Left colon (tissue), 2 donors: ENCODE measurements around the gene YIF1B. TPM values are rescaled to one million over a fixed set of nuclear protein-coding genes. Genes with fewer than 3 reads are reported as not detected.
"Not testable (repeated sequence)": the region's sequence is repeated elsewhere in the genome, so short reads cannot be mapped to it uniquely, and the experiment has no call there.

Experiments
- ATAC-seq: fragments of 200-7000 bp; cut with Tn5 transposase; one replicate; pipeline ENCODE4 v1.9.1; 2020; ENCODE audit warnings: mild to moderate bottlenecking, moderate library complexity
- DNase-seq, 2 donors: peaks; one replicate each; pipeline ENCODE4 v3.0.0-alpha.2; 2020
- intact Hi-C, 2 donors: fragments of 100-400 bp; cut with DNase I in 1 of 2; cut with micrococcal nuclease in 1 of 2; formaldehyde crosslinking; loops; one replicate each; pipeline versions ENCODE4 v1.11.2 to v1.14.0; 2022; cut with DNase I, micrococcal nuclease
- total RNA-seq, 2 donors: library from RNA; stranded (reverse); fragmentation: NEBNext Ultra II Directional; extraction: Animal tissue kit (Norgen Biotek cat#: 25700); gene quantifications; one replicate each; pipeline ENCODE4 v1.2.1, GENCODE V29; 2021
- donor health status: DM: no; HTN: no; CAD: no.
- donor health status: DM: yes; HTN: yes; CAD: no.

Gene YIF1B
- total RNA-seq, 2 donors from 2014 or later, result 24.1 to 27.6 TPM

DNA sequence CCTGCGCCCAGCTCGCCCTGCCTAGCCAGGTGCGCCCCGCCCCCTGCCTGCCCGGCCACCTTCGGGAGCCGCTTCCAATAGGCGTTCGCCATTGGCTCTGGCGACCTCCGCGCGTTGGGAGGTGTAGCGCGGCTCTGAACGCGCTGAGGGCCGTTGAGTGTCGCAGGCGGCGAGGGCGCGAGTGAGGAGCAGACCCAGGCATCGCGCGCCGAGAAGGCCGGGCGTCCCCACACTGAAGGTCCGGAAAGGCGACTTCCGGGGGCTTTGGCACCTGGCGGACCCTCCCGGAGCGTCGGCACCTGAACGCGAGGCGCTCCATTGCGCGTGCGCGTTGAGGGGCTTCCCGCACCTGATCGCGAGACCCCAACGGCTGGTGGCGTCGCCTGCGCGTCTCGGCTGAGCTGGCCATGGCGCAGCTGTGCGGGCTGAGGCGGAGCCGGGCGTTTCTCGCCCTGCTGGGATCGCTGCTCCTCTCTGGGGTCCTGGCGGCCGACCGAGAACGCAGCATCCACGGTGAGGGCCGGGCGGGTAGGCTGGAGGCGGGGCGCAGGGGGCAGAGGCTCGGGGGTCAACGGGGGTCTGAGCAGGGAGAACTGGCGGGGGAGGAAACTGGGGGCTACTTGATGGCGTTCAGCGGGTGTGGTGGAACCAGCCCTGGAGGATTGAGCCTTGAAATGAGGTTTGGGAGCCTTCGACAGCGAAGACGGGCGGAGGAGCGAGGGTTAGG, 51.1 kb downstream of the YIF1B start, which contains the start of gene SPINT2:
SPINT2 (plus strand) TSS at position 88 of the 727 bp plus-strand sequence; CDS start at position 408, 320 bp downstream.
- ATAC-seq (peak; percentile 11), DNase-seq (no peak)
- intact Hi-C loops, result no loop called here

DNA sequence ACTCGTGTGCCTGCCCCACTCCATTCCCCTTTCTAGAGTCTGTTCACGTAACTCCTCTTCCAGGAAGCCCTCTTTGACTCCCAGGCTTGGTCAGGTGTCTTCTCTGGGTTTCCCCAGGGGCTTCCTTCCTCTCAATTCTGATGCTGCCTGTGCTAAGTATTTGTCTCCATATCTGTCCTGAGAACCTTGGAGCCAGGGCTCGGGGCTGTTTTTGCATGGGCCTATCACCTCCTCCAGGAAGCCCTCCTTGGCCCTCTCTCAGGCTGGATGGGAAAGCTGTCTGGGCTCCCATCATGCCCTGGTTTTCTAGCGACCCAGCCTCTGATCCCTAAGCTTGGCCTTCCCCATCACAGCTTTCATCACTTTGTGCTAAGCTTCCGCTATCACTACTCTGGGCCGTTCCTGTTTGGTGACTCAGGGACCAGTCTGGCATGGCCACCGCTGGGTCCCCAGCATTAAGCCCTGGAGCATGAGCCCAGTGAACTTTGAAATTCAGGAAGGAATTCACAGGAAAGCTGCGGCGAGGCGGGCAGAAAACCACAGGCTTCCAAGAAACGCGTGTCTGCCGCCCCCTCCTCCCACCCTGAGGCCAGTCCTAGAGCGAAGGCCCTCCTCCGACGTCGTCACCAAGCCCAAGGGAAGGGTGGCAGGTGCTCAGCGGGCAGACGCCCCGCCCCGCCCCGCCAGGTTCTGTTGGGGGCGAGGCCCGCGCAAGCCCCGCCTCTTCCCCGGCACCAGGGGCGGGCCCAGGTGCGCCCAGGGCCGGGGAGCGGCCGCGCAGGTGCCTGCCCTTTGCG, 51.9 kb downstream of the YIF1B start:
- ATAC-seq (peak; percentile 76), DNase-seq (peak; percentile 91 to 94)
- intact Hi-C loops, result no loop called here

DNA sequence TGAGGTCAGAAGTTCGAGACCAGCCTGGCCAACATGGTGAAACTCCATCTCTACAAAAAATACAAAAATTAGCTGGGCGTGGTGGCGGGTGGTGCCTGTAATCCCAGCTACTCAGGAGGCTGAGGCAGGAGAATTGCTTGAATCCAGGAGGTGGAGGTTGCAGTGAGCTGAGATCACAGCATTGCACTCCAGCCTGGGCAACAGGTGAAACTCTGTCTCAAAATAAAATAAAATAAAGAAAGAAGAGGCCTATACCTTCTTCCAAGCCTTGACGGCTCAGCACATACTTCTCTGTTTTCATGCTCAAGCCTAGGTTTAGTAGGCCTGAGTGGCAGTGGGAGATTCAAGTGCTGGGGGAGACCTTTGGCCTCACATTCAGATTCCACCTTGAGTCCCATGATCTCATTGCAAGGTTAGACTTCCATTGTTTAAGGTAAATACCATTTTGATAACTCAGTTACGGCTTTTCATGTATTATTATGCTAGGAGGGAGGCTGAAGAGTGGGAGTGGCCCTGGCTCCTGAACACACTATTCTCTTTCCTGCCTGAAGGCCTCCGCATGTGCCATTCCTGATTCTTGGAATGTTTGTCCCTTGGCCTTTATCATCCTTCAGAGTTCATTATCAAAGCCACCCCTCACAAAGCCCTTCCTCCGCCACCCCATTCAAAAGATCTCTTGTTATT, 53.0 kb downstream of the YIF1B start:
- ATAC-seq (no peak), DNase-seq (no peak)
- intact Hi-C loops, result no loop called here

DNA sequence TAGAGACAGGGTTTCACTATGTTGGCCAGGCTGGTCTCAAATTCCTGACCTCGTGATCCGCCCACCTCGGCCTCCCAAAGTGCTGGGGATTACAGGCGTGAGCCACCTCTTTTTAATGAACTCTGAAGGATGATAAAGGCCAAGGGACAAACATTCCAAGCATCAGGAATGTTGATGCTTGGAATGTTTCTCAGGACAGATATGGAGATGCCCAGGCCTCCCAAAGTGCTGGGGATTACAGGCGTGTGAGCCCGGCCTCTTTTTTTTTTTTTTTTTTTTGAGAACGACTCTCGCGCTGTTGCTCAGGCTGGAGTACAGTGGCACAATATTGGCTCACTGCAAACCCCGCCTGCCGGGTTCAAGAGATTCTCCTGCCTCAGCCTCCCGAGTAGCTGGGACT, 53.8 kb downstream of the YIF1B start:
- ATAC-seq, intact Hi-C loops, DNase-seq: not testable (repeated sequence)

DNA sequence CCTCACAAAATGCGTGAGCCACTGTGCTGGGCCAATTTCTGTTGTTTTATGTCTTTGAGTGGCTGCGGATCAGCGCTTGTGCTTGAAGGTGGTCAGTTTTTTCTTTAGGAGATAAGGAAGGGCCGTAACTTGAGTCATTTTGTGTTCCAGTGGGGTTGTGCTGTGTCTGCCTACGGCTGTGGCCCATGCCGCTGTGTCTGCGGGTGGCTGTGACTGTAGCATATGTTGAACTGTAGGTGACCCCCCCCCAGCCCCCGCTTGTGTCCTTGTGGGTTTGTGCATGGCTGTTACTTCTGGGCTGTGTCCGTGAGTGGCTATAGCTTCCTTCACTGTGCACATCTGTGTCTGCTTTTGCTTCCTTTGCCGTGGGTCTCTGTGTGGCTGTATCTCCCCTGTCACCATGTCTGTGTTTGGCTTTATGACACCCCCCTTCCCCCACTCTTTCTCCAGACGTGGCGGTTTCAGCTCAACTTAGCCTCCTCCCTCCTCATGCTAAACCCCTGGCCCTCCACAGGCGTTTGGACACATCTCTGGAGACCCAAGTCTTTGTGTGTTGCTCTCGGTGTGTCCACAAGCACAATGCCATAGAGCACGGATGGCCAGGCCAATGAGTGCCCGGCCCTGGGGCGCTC, 60.2 kb downstream of the YIF1B start:
- intact Hi-C loops, result loop anchor here in 1 of 2 donors (10.0 kb wide), 1 partner anchor 69 kb away; no protein-coding TSS in a partner anchor
- no peak for ATAC-seq

DNA sequence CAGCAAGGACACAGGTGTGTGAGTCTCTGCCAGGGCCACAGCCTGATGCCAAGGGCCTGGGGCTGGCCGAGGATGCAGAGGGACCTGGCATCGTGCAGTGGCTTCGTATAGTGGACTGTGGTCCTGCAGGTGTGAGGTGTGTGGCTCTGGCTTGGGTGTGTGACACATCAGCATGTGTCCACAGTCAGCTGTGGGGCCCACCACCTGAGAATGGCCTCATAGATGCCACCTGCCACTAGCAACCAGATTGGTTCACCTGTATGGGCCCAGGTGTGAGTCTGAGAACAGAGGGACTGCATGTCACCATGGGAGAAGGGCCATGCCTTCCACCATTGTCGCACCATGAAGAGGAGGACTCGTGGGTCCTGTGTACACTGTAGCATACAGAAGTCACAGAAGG, 62.0 kb downstream of the YIF1B start:
- no peak for ATAC-seq
- intact Hi-C loops, result loop anchor here in 1 of 2 donors (10.0 kb wide), 1 partner anchor 71 kb away; no protein-coding TSS in a partner anchor
- no peak for DNase-seq

More for the DNA sequence above, 60.2 kb downstream of the YIF1B start:
- no peak for DNase-seq

Other genes starting within 250 kb of the YIF1B start
- gene DPF1, start 91.7 kb downstream of the YIF1B start, total RNA-seq, result not detected
- gene PPP1R14A, start 59.6 kb downstream of the YIF1B start, total RNA-seq, result 10 to 100 TPM in 1 of 2 donors, 1 to 10 TPM in 1; 7.1 to 38.3 TPM
- 100 to 1,000 TPM; 852 to 964 TPM for gene SPINT2, start 51.4 kb downstream of the YIF1B start, total RNA-seq
- gene C19orf33, start 11.7 kb downstream of the YIF1B start, total RNA-seq, result 100 to 1,000 TPM; 276 to 333 TPM
- 10 to 100 TPM; 27.2 to 32.7 TPM for gene KCNK6, start 3.9 kb upstream of the YIF1B start, total RNA-seq
- 1 to 10 TPM; 6.7 to 8.5 TPM for gene CATSPERG, start 19.9 kb upstream of the YIF1B start, total RNA-seq
- 100 to 1,000 TPM; 129 to 136 TPM for gene PSMD8, start 58.6 kb upstream of the YIF1B start, total RNA-seq
- under 1 TPM in 1 of 2 donors, not detected in 1; 0.37 TPM for gene GGN, start 72.1 kb upstream of the YIF1B start, total RNA-seq
- gene SPRED3, start 72.8 kb upstream of the YIF1B start, total RNA-seq, result 1 to 10 TPM in 1 of 2 donors, under 1 TPM in 1; 0.28 to 1.6 TPM
- 10 to 100 TPM; 33.2 to 37.4 TPM for gene FAM98C, start 87.1 kb upstream of the YIF1B start, total RNA-seq
- gene RASGRP4, start 110.3 kb upstream of the YIF1B start, total RNA-seq, result 1 to 10 TPM in 1 of 2 donors, under 1 TPM in 1; 0.49 to 1.8 TPM
- 1 to 10 TPM in 1 of 2 donors, under 1 TPM in 1; 0.76 to 1.7 TPM for gene RYR1, start 117.7 kb upstream of the YIF1B start, total RNA-seq